WERI-Rb-1 (cell line): ENCODE data around the gene CALD1.

Experiments used
- DNase-seq: peaks from one replicate; pipeline ENCODE4 v3.0.0-alpha.2; 2020
- H3K27ac ChIP-seq: fragments of 250-450 bp; sonication (Bioruptor Pico); 2 replicates; pipeline ENCODE4 v1.5.1; 2020; ENCODE audit warnings: mild to moderate bottlenecking, moderate library complexity
- H3K27me3 ChIP-seq: fragments of 250-450 bp; sonication (Bioruptor Pico); 2 replicates; pipeline ENCODE4 v1.5.1; 2021; ENCODE audit warnings: mild to moderate bottlenecking, low read depth, moderate library complexity; ENCODE audit not compliant: insufficient read depth, severe bottlenecking
- H3K36me3 ChIP-seq: fragments of 250-450 bp; sonication (Bioruptor Pico); 2 replicates; pipeline ENCODE4 v1.5.1; 2020; ENCODE audit warnings: mild to moderate bottlenecking, moderate library complexity
- H3K4me3 ChIP-seq: 2 replicates; pipeline ENCODE4 v1.5.1; 2011; ENCODE audit warnings: low read depth, mild to moderate bottlenecking, control low read depth, low read length
- H3K9me3 ChIP-seq: fragments of 250-450 bp; sonication (Bioruptor Pico); 2 replicates; pipeline ENCODE4 v1.5.1; 2021; ENCODE audit warnings: mild to moderate bottlenecking, moderate library complexity; ENCODE audit not compliant: severe bottlenecking
- CTCF ChIP-seq: IDR thresholded peaks from 2 replicates; pipeline ENCODE4 v1.5.1; 2011; ENCODE audit warnings: low read depth, mild to moderate bottlenecking, control low read depth, inconsistent platforms, low read length

Gene CALD1

GRCh38 chr7:134991469-134992339 lies 212.3 kb downstream of the CALD1 start:
- H3K36me3 ChIP-seq, result peaks cover 41% of the 10 kb centered on the region
- TF ChIP-seq CTCF, result no peak
- no peak overlapping the region for H3K4me3 ChIP-seq
- H3K27me3 ChIP-seq, result no peaks in the 10 kb centered on the region
- DNase-seq, result no peak
- H3K9me3 ChIP-seq, result no peaks in the 10 kb centered on the region
- H3K27ac ChIP-seq, result no peak overlapping the region

- Histone ChIP-seq H3K9me3 (no peaks in the 10 kb centered on the region), H3K27me3 (no peaks in the 10 kb centered on the region), H3K4me3 (no peak overlapping the region), H3K36me3 (peaks cover 41% of the 10 kb centered on the region), H3K27ac (no peak overlapping the region)
- TF ChIP-seq CTCF, result no peak
- DNase-seq, result no peak
Observed at GRCh38 chr7:134992626-134993179, 213.3 kb downstream of the CALD1 start.

DNA sequence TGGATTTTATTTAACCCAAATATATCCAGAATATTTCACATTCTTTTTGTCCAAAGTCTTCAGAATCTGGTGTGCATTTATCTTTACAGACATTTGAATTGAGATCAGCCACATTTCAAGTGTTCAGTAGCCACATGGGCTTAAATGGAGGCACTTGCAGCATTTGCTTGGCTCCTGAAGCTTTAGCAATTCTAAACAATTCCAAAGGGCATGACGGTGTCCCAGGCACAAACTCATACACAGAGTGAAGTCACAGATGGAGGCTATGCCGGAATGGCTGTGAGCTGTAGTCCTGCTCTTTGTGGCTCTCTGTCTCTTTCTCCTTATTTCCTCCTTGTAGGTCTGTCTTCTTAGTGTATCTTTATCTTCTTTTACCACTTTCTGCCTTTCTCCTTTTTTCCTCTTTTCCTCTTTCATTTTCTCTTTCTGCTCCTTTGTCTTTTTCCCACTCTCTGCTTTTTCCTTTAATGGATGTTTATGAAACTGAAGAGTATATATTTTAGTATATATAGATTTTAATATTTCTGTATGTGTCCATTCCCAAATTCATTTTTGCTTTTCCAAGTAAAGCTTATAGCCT lies 214.5 kb downstream of the CALD1 start:
- H3K4me3 ChIP-seq, result no peak overlapping the region
- H3K9me3 ChIP-seq, result no peaks in the 10 kb centered on the region
- no peak for DNase-seq
- H3K36me3 ChIP-seq, result peaks cover 34% of the 10 kb centered on the region
- no peak for TF ChIP-seq CTCF
- H3K27ac ChIP-seq, result no peak overlapping the region
- H3K27me3 ChIP-seq, result no peaks in the 10 kb centered on the region

DNA sequence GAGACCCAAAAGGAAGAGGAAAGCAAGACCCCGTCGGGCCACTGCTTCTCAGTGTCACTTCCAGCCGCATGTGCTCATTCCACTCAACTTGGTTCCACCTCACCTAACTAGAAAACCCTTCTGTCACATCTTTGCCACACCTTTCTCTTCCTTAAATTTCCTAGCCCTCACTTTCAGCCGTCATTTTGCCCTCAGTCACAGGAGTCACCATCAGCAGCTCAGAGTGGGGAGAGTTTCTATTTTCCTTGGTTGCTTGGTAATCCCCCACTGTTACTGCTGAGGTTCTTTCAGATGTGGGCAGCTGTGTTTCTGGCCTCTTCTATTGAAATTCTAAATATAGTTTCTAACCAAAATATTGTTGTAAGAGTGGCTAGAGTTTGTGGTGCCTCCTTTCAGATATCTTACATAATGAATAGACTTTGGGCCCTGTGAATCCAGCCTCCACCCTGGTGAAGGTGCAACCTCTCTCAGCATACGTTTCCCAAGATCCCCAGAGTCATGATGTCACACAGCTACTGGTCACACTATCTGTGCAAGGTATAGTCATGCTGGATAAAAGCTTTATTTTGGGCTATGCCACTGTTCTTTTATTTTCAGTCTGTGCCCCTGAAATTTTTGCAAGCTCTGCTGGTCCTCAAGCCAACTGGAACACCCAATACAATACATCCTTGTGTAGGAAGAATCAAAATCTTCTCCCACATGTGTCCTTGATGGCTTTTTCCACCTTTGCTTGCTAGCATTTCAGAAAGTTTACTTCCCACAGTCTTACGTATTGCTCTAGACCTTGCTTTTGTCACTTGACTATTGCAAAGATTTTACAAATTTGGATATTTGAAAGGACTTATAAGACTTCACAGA lies 216.0 kb downstream of the CALD1 start:
- no peak for TF ChIP-seq CTCF
- Histone ChIP-seq H3K27ac (no peak overlapping the region), H3K9me3 (no peaks in the 10 kb centered on the region), H3K27me3 (no peaks in the 10 kb centered on the region), H3K36me3 (peaks cover 22% of the 10 kb centered on the region), H3K4me3 (no peak overlapping the region)
- no peak for DNase-seq

- no peak for TF ChIP-seq CTCF
- H3K9me3 ChIP-seq, result no peaks in the 10 kb centered on the region
- peaks cover 22% of the 10 kb centered on the region for H3K36me3 ChIP-seq
- no peak overlapping the region for H3K4me3 ChIP-seq
- H3K27ac ChIP-seq, result no peak overlapping the region
- no peaks in the 10 kb centered on the region for H3K27me3 ChIP-seq
- no peak for DNase-seq
Observed at GRCh38 chr7:134996097-134996550, 216.7 kb downstream of the CALD1 start.
